Adipocyte (in vitro differentiated cells): ENCODE results near the gene UACA.
"Not testable (repeated sequence)": the region's sequence is repeated elsewhere in the genome, so short reads cannot be mapped to it uniquely, and the experiment has no call there.

Experiments used
- DNase-seq: peaks from one replicate; pipeline ENCODE4 v3.0.0-alpha.2; 2015; ENCODE audit warnings: low read depth
- H3K27me3 ChIP-seq: replicated peaks from 2 replicates; pipeline ENCODE4 v1.7.0; 2013; ENCODE audit warnings: mild to moderate bottlenecking, low read length, moderate library complexity; ENCODE audit not compliant: control insufficient read depth, insufficient read depth
- H3K36me3 ChIP-seq: 2 replicates; pipeline ENCODE4 v1.7.0; 2013; ENCODE audit warnings: low read length, mild to moderate bottlenecking, moderate library complexity; ENCODE audit not compliant: control insufficient read depth, insufficient read depth, severe bottlenecking
- H3K4me1 ChIP-seq: 2 replicates; pipeline ENCODE4 v1.7.0; 2013; ENCODE audit warnings: mild to moderate bottlenecking, low read length, moderate library complexity; ENCODE audit not compliant: control insufficient read depth, insufficient read depth
- H3K4me3 ChIP-seq: 2 replicates; pipeline ENCODE4 v1.7.0; 2013; ENCODE audit warnings: mild to moderate bottlenecking, low read length, moderate library complexity
- H3K9ac ChIP-seq: 2 replicates; pipeline ENCODE4 v1.7.0; 2013; ENCODE audit warnings: mild to moderate bottlenecking, low read length, moderate library complexity
- H3K9me3 ChIP-seq: 2 replicates; pipeline ENCODE4 v1.7.0; 2013; ENCODE audit warnings: mild to moderate bottlenecking, low read length, moderate library complexity; ENCODE audit not compliant: control insufficient read depth

The UACA gene, protein sequence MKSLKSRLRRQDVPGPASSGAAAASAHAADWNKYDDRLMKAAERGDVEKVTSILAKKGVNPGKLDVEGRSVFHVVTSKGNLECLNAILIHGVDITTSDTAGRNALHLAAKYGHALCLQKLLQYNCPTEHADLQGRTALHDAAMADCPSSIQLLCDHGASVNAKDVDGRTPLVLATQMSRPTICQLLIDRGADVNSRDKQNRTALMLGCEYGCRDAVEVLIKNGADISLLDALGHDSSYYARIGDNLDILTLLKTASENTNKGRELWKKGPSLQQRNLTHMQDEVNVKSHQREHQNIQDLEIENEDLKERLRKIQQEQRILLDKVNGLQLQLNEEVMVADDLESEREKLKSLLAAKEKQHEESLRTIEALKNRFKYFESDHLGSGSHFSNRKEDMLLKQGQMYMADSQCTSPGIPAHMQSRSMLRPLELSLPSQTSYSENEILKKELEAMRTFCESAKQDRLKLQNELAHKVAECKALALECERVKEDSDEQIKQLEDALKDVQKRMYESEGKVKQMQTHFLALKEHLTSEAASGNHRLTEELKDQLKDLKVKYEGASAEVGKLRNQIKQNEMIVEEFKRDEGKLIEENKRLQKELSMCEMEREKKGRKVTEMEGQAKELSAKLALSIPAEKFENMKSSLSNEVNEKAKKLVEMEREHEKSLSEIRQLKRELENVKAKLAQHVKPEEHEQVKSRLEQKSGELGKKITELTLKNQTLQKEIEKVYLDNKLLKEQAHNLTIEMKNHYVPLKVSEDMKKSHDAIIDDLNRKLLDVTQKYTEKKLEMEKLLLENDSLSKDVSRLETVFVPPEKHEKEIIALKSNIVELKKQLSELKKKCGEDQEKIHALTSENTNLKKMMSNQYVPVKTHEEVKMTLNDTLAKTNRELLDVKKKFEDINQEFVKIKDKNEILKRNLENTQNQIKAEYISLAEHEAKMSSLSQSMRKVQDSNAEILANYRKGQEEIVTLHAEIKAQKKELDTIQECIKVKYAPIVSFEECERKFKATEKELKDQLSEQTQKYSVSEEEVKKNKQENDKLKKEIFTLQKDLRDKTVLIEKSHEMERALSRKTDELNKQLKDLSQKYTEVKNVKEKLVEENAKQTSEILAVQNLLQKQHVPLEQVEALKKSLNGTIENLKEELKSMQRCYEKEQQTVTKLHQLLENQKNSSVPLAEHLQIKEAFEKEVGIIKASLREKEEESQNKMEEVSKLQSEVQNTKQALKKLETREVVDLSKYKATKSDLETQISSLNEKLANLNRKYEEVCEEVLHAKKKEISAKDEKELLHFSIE (N-terminal part only)

DNA sequence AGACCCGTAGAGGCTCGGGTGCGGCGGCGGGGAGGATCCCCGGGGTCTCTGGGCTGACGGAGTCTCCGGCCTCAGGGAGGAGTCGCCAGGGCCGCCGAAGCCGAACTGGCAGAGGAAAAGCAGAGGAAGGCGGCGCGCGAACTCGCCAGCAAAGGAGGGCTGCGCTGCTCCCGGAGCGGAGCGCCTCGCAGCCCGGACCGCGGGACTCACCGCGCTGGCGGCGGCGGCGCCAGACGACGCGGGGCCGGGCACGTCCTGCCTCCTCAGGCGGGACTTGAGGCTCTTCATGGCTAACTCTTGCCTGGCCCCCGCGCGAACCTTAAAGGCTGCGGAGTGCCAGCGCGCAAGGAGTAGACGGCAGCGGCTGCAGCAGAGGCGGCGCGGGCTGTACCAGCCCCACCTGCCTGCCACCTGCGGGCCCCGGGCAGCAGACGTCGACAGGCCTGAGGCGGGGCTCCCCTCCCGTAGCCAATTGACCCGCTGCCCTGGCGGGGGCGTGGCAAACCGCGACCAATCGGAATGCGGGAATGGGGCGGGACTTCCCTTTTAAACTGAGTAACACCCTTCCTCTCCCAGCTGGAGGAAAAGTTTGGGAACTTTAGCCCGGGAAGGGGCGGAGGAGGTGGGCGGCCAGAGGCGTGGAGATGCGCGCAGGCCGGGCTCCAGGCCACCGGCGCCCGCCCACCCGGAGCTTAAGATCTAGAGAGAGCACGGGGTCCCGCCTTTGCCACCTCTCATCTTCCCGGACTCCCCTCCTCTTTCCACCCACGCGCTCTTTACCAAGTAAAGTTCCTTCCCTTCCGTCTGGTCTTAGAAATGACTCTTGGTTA lies at the start of gene UACA:
TSS of gene UACA (minus strand) at position 439 of the 830 bp plus-strand sequence. CDS start at position 288, 151 bp downstream.
- Histone ChIP-seq H3K36me3 (peaks cover 9% of the 10 kb centered on the region), H3K9me3 (no peaks in the 10 kb centered on the region), H3K27me3 (no peaks in the 10 kb centered on the region), H3K4me1 (peaks cover 63% of the 10 kb centered on the region), H3K4me3 (peak within 1 kb of the TSS; percentile 96), H3K9ac (peak within 1 kb of the TSS; percentile 94)
- peak; percentile 98 for DNase-seq

DNA sequence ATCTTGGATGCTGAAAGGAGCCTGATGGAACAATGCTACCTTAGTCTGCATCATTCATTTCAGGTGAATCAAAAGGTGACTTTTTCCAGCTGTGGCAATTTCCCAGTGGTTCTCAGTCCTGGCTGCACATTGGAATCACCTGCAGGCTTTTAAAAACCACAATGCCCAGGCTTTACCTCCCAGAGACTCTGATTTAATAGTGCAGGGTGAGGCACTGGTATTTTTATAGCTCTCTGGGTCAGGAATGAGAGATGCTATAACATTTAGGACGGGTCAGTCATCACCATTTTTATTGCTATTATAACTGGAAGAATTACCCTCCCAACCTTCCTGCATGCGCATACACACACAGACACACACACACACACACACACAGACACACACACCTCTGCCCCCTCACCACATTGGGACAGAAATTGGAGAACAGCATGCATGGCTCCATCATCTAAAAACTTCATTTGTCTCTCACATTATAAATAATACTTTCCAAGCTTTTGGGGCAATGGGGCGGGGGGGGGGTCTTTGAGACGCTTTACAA lies 49.5 kb upstream of the UACA start:
- Histone ChIP-seq H3K4me3 (no peak overlapping the region), H3K36me3 (no peaks in the 10 kb centered on the region), H3K4me1 (peaks cover 7% of the 10 kb centered on the region), H3K9ac (no peak overlapping the region), H3K9me3 (no peaks in the 10 kb centered on the region), H3K27me3 (no peaks in the 10 kb centered on the region)
- no peak for DNase-seq

DNA sequence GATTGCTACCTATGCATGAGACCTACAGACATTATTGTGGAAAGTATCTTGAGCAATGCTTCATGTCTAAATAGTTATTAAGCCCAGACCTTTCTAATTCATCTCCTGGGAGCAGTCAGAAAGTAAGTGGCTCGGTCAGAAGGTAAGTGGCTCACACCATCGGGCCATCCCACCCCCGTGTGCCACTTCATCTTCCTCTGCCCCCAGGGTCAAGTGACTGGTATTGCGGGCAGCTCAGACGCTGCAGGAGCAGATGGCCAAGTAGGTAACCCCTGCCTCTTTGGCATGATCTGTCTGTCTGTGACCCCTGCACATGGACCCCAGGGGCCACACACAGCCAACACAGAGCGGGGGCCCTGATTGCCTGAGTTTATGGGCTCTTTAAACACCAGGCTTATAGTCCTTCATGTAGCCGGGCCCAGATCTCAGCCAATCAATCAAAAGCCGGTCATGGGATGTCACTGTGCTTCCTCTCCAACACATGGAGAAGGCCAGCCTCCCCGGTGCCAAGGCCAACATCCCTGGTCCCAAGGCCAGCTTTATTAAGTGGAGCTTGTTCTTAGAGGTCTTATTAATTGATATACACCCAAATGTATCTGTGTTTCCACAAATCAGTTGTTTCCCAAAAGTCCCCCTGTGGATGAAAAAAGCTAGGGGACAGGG lies 47.7 kb upstream of the UACA start:
- DNase-seq, result no peak
- H3K36me3 ChIP-seq, result no peaks in the 10 kb centered on the region

DNA sequence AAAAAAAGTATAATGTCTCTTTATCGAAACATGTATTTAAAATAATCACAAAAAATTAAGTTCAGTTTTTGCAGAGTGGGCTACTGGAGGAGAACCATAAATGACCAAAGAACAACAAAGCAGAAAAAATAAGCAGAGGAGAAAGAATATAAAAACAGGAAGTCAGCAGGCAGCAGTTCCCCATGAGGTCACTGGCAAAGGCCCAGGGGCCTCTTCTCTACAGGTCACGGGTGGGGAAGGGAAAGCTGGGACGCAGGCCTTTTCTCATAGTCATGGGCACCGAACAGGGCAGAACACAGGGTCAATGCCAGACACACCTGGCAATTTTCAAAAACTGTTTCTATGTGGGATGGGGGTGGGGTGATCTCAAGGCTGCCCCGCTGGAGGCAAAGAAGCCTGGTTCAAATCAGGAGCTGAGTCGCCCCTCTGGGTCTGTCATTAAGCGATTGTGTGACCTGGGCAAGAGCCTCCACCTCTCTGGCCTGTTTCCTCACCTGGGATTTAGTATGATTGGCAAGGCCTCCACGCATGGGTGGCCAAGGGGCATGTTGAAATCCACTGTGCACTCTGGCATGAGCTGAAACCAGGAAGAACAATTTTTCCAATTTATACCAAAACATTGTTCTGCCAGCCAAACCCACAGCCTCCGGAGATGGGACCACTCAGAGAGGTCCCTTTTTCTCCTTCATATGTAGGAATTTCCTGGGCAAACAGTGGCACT lies 43.8 kb upstream of the UACA start:
- H3K9ac ChIP-seq, result no peak overlapping the region
- peaks cover 27% of the 10 kb centered on the region for H3K4me1 ChIP-seq
- H3K9me3 ChIP-seq, result no peaks in the 10 kb centered on the region
- no peak for DNase-seq
- no peaks in the 10 kb centered on the region for H3K36me3 ChIP-seq
- H3K4me3 ChIP-seq, result no peak overlapping the region
- H3K27me3 ChIP-seq, result no peaks in the 10 kb centered on the region

More for the DNA sequence above, 47.7 kb upstream of the UACA start:
- H3K4me1 ChIP-seq, result peaks cover 19% of the 10 kb centered on the region
- no peaks in the 10 kb centered on the region for H3K9me3 ChIP-seq
- H3K27me3 ChIP-seq, result no peaks in the 10 kb centered on the region
- H3K9ac ChIP-seq, result no peak overlapping the region
- no peak overlapping the region for H3K4me3 ChIP-seq

DNA sequence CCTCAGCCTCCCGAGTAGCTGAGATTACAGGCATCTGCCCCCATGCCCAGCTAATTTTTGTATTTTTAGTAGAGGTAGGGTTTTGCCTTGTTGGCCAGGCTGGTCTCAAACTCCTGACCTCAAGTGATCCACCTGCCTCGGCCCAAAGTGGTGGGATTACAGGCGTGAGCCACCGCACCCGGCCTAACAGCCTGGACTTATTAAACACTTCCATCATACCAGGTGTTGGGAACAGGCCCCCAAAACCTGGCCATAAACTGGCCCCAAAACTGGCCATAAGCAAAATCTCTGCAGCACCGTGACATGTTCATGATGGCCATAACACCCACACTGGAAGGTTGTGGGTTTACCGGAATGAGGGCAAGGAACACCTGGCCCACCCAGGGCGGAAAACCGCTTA lies 41.0 kb upstream of the UACA start:
- H3K9me3 ChIP-seq, H3K9ac ChIP-seq, H3K27me3 ChIP-seq, DNase-seq, H3K4me3 ChIP-seq, H3K36me3 ChIP-seq: not testable (repeated sequence)
- peaks cover 39% of the 10 kb centered on the region for H3K4me1 ChIP-seq

DNA sequence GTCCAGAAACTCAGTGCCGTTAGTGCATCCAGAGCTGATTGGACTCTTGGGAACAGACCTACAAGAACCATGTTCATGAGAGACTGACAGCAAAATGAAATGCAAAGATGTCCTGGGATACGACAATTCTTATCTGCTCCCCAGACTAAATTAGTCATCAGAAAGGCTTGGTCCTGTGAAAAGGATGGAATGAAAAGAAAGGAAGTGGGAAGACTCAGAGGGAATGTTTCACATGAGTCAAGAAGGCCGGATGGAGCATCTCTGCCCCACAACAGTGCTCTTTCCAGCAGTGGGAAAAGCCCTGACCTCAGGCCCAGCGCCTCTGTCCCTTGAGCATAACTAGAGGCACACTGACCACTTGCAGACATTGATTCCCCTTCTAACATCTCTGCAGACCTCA lies 39.3 kb upstream of the UACA start:
- peaks cover 43% of the 10 kb centered on the region for H3K4me1 ChIP-seq
- H3K9me3 ChIP-seq, result no peaks in the 10 kb centered on the region
- H3K27me3 ChIP-seq, result no peaks in the 10 kb centered on the region
- no peak overlapping the region for H3K4me3 ChIP-seq
- H3K9ac ChIP-seq, result peak overlapping the region; percentile 29
- no peaks in the 10 kb centered on the region for H3K36me3 ChIP-seq
- DNase-seq, result no peak

DNA sequence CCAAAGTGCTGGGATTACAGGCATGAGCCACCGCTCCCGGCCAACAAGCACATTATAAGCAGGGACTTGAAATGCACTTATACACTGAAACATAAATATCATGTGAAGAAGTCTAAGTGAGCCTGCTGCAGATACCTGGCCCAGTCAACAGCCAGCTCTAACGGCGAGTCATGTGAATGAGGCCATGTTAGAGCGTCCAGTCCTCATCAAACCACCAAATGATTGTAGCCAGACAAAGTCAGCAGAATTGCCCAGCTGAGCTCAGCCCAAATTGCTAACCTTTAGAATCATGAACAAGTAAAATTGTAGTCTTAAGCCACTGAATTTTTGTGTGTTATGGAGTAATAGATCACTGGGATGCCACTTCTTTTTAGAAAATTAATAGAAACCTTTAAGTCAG lies 37.8 kb upstream of the UACA start:
- no peak for DNase-seq
- Histone ChIP-seq H3K9ac (no peak overlapping the region), H3K4me1 (peaks cover 42% of the 10 kb centered on the region), H3K9me3 (no peaks in the 10 kb centered on the region), H3K4me3 (no peak overlapping the region), H3K27me3 (no peaks in the 10 kb centered on the region), H3K36me3 (no peaks in the 10 kb centered on the region)

DNA sequence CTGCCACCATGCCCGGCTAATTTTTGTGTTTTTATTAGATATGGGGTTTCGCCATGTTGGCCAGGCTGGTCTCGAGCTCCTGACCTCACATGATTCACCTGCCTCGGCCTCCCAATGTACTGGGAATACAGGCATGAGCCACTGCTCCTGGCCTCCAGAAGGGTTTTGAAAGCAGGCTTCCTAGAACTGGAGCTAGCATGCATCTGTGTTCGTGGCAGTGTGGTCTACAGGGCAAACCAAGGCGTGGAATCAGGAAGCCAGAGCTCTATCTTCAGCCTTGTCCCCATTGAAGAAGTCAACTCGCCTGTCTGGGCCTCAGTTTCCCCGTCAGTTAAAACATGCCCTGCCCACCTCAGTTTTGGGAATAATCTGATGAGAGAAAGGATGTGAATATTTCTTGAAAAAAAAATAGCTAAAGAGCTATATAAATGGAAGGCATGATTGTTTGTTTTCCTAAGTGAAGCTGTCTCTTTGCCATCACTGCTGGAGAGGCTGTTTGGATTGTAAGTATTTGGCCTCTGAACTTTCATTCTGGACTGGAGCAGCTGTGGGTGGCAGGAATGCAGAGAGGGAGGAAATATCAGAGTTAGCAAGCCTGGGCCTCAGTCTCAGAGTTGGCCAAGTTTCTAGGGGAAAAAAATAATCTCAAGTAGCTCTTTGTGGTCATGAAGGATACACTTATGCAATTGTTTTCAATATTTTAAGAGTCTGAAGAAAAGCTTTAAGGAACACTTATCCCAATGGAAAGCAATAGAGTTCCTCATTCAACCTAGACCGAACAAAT lies 36.5 kb upstream of the UACA start:
- Histone ChIP-seq H3K4me1 (peaks cover 50% of the 10 kb centered on the region), H3K9me3 (no peaks in the 10 kb centered on the region), H3K9ac (peak overlapping the region; percentile 68), H3K27me3 (no peaks in the 10 kb centered on the region), H3K4me3 (peak overlapping the region; percentile 20), H3K36me3 (no peaks in the 10 kb centered on the region)
- peak; percentile 97 for DNase-seq

DNA sequence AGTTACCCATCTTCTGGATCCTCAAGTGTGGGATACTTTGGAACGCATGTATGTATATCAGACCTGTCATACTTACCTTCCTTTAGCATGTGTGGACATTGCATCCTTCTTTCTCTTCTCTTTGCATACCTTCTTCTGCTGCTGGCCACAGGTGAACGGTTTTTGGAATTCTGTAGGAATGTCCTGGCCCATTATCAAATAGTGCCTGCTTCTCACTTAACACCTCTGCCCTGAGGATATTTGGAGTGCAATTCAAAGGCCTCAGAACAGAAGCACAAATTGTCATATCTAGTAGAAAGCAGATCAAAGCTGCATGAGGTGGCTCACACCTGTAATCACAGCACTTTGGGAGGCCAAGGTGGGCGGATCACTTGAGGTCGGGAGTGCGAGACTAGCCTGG lies 34.1 kb upstream of the UACA start:
- Histone ChIP-seq H3K9ac (no peak overlapping the region), H3K27me3 (no peaks in the 10 kb centered on the region), H3K36me3 (no peaks in the 10 kb centered on the region), H3K9me3 (no peaks in the 10 kb centered on the region), H3K4me1 (peaks cover 64% of the 10 kb centered on the region), H3K4me3 (no peak overlapping the region)
- no peak for DNase-seq
